Hypothalamus (tissue), 51 donors: ENCODE data around the gene PHGDH.
"Not testable (repeated sequence)": the region's sequence is repeated elsewhere in the genome, so short reads cannot be mapped to it uniquely, and the experiment has no call there.

Experiments used
- DNase-seq, 51 donors: peaks; one replicate each; lab custom pipeline; 2025; lab: John Stamatoyannopoulos, UW

PHGDH gene

DNA sequence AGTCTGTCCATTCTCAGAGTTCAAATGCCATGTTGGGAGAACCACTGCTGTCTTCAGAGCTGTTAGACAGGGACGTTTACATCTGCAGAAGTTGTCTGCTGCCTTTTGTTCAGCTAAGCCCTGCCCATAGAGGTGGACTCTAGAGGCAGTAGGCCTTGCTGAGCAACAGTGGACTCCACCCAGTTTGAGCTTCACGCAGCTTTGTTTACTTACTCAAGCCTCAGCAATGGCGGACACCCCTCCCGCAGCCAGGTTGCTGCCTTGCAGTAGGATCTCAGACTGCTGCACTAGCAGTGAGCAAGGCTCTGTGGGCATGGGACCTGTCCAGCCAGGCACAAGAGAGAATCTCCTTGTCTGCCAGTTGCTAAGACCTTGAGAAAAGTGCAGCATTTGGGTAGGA, 14.9 kb upstream of the PHGDH start:
- DNase-seq = not testable (repeated sequence)

DNA sequence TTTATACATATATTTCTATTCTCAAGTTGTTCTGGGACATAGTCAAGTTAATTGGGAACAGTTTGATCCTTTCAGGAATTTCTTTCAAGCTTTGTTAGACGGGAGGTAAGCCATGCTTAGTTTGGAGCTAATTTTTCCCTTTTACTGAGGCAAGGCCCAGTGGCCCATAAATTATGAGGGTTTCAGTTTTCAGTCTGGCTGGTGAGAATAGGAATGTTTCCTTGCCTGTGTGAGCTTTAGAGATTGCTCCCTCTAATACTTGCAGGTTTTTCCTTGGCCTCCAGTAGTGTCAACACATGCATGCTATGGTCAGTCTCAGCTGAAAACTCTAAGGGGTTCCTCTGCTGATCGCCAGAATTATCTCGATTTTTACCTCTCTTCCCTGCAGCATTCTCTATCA, 14.1 kb upstream of the PHGDH start:
- no peak for DNase-seq

DNA sequence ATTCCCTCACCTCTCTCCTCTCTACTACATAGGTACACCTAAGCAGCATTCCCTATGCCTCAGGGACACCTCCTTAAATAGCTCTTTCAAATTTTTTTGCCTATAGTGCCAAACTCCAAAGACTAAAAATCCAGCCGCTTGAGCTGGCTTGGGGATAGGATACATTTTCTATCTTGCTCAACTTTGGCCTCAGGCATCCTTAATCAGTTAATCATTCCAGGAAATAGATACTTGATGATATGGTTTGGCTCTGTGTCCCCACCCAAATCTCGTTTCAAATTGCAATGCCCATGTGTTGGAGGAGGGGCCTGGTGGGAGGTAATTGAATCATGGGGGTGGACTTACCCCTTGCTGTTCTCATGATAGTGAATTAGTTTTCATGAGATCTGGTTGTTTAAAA, 11.4 kb upstream of the PHGDH start:
- DNase-seq = no peak

DNA sequence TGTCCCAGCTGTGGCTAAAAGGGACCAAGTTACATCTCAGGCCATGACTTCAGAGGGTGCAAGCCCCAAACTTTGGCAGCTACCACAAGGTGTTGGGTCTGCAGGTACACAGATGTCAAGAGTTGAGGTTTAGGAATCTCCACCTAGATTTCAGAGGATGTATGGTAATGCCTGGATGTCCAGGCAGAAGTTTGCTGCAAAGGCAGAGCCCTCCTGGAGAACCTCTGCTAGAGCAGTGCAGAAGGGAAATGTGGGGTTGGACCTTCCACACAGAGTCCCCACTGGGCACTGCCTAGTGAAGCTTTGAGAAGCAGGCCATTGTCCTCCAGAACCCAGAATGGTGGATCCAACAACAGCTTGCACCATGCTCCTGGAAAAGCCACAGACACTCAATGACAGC, 10.1 kb upstream of the PHGDH start:
- no peak for DNase-seq

DNA sequence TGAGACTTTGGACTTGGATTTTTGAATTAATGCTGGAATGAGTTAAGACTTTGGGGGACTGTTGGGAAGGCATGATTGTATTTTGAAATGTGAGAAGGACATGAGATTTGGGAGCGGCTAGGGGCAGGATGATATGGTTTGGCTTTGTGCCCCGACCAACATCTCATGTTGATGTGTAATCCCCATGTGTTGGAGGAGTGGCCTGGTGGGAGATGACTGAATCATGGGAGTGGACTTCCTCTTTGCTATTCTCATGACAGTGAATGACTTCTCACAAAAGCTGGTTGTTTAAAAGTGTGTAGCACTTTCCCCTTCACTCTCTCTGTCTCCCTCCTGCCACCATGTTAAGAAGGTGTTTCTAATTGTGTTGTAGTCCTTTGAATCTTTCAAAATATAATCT, 9.3 kb upstream of the PHGDH start:
- no peak for DNase-seq

DNA sequence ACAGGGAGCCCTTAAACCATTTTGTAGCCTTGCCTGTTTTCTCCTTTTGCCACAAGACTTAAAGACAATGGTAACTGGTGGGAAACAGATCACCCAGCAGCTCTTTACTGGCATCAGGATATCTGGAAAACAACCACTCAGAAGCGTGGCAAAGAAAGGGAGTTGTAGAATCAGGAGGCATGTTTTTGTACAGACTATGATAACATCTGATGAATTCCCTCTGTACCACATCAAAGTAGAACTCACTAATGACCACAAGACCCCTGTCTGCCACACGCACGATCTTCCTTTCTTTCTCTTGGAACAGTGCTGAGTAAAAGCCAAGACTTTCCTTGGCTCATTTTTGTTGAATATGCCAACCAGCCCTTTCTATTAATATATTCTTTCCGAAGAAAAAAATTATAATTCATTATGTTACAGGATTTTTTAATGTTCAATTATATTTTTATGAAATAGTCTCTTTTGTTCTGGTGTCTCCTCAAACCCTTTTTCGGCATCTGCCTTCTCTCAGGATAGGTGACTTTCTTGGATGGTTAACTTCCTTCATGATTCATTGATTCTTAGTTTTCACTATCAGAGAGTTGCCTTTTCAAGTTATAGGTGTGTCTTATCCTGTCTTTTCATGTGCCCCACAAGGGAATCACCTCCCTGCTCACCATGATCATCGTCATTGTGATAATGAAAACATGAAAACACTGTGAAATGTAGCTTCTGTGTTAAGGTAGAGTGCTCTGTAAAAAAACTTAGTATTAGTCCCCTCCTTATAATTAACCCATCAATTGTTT, 7.9 kb upstream of the PHGDH start:
- no peak for DNase-seq

DNA sequence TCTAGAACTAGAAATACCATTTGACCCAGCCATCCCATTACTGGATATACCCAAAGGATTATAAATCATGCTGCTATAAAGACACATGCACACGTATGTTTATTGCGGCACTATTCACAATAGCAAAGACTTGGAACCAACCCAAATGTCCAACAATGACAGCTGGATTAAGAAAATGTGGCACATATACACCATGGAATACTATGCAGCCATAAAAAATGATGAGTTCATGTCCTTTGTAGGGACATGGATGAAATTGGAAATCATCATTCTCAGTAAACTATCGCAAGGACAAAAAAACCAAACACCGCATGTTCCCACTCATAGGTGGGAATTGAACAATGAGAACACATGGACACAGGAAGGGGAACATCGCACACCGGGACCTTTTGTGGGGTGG, 5.1 kb upstream of the PHGDH start:
- DNase-seq = not testable (repeated sequence)

DNA sequence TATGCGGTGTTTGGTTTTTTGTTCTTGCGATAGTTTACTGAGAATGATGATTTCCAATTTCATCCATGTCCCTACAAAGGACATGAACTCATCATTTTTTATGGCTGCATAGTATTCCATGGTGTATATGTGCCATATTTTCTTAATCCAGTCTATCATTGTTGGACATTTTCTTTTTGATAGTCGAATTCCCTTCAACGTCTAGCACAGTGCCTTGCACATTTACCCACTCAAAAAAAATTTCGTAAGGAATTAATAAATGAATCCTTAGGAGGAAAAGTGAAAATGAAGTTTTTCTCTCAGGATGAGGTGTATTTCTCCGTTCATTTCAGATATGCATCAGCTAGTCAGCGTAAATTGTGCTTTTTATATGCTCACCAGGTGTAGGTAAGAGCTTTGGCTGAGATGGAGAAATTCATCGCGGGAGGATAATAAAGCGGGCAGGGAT, 354 bp upstream of the PHGDH start:
- not testable (repeated sequence) for DNase-seq

DNA sequence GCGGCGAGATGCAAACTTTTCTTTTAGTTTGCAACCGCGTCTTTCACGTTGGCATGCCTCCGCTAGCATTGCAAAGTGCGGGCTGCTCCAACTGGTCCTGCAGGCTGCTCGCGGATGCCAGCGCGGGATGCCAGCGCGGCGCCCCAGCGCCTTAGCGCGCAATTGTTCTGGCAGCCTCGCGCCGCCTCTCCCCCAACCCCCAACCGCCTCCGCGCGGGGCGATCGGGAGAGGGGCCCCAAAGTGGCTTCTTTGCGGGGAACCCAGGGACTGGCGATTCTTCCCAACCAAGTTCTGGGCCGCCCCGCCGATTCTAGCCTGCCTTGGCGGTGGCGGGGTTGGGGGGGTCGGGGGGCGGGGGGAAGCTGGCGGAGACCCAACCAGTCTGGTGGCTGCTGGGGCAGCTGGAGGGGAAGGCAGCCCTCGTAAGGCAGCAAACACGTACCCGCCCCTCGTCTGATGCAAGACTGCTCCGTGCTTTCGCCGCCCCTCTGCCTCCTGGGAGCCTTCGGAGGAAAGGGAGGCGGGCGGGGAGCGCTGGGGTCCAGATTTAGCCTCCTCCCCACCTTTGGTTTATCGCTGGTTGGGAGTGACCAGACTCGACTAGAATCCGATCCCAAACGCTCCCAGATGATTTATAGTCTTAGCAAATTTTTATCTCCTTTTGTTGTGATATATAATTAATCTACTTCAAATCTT, 756 bp downstream of the PHGDH start:
- DNase-seq = peak in 42 of 51 donors; percentile 23 to 88 (median 68)

DNA sequence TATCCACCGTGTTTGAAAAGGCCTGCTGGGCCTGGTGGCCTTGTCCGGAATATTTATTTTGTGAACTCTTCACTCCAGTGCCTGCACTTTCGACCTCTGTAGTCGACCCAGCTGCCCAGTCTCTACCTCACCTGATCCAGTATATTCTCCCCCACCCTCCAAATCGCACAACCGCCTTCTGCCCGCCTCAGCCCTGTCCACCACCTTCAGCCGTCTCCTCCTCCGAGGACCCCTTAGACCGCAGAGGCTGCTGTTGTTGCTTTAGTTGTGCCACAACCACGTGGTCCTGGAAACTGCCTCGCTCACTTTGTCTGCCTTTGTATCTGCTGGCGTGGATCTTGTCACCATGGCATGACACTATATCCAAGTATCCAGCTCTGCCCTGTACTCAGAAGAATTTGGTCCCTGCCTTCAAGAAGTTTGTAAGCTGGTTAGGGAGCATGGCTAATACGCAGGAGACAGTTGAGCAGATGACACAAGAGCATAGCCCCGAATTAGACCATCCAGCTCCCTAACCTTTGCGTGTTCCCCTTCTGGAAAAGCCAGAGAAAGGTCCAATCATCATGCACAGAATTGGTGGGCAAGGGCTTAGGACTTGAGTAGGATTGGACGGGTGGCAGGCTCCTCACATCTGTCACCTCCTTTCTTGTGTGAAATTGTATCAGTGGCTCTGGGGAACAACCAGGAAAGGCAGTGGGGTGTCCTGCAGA, 1.5 kb downstream of the PHGDH start:
- DNase-seq = peak in 30 of 51 donors; percentile 7 to 81 (median 40)

DNA sequence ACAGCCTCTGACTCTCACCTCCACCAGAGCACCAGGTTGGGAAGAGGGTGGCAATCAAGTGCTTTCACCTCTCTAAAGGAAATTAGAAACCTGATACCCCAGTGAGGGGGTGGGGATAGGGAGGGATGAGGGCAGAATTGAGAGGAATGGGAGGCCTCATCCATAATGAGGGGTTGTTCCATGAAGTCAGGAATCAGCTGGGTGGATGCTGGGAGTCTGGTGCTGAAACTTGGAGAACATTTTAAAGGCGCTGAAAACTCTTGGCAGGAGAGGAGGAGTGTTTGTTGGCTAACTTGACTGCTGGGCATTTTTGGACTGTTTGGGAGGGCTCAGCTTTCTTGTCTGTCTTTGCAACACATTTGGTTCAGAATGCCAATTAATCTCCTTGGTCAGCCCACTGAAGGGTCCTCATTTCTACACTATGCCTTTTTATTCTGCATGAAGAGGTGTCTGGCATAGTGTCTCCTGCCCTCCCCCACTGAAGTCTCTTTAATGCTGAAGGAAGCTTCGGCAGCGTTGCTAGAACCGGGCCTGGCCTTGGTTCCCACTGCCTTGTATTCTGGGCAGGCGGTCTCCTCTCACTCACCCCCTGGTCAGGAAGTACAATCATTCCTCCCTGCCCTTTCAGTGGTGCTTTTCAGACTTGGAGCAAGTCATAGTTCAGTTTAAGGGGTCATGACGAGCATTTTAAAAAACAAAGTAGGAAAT, 2.2 kb downstream of the PHGDH start:
- peak in 29 of 51 donors; percentile 12 to 83 (median 49) for DNase-seq

DNA sequence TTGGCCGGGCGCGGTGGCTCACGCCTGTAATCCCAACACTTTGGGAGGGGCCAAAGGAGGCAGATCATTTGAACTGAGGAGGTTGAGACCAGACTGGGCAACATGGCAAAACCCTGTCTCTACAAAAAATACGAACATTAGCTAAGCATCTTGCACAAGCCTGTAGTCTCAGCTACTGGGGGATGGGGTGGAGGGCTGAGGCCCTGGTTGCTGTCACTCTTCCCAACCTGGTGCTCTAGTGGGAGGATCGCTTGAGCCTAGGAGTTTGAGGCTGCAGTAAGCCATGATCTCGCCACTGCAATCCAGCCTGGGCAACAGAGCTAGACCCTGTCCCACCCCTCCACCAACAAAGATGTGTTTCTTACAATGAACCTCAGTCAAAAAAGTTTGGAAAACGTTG, 2.8 kb downstream of the PHGDH start:
- DNase-seq = peak in 2 of 51 donors; percentile 10 to 11

DNA sequence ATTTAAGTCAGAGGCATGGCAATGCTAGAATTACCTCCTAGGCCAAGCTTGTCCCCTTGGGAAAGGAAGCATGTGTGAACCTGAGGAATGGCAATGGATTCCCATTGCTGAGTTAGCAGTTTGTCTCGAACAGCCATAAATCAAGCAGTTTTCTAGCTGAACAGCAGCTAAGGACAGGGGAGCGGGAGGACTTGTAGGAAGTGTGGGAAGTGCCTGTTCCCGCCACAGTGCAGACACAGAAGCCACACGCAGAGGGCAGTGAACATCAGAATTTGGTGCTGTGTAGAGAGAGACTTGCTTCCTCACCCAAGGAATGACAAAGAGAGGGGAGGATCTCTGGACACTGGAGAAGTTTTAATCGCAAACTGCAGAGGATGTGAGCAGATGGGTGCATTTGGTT, 3.8 kb downstream of the PHGDH start:
- peak in 16 of 51 donors; percentile 8 to 47 (median 24) for DNase-seq

DNA sequence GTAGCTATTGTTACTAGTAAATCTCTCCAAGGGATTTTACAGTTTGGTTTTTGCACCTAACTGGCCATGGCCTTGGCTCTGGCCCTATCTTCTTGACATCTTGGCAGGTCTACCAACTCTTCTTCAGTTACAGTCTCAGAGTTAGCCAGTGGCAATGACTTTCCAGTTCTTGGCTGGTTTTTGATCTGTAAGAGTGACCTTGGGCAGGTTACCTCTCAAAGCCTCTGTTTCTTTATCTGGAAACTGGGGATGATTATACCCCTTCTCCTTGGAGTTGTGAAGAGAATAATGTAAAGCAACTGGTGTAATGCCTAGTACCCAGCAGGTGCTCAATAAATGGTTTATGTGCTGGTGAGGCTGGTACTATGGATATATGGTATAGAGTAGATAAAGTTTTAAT, 6.7 kb downstream of the PHGDH start:
- no peak for DNase-seq

DNA sequence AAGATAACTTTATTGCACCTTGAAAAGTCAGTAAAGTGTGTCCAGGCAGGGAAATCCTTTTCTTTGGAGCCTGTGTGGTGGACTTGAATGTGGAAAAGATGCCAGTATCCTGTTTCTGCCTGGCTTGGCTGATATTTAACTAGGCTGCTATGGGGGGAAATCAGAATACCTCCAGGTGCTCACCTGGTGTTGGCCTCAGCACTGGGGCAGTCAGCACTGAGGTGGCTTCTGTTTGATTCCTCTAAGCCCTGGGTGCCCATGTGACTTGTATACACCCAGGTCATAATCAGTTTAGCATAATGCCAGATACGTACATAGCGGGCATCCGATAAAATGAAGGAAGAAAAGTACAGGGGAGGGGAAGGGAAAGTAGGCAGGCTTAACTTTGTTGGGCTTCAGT, 7.2 kb downstream of the PHGDH start:
- DNase-seq = no peak

DNA sequence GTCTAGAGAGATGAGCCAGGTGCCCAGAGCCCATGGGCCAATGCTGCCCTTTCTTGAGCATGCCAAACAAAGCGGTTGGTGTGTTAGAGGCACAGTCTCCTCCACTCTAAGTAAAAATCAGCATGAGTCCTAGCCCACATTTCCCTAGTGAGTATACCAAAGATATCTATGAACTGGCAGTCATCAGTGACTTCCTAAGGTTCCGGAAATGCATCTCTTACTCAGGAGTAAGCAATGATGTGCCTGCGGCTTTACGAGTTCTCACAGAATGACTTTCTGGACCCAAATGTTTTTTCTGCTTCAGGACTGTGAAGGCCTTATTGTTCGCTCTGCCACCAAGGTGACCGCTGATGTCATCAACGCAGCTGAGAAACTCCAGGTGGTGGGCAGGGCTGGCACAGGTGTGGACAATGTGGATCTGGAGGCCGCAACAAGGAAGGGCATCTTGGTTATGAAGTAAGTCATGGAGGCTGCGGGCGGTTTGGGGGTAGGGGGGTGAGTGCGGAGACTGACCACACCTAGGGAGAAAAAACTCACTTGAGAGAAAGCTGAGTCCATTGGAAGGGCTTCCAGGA, 9.2 kb downstream of the PHGDH start:
- no peak for DNase-seq

DNA sequence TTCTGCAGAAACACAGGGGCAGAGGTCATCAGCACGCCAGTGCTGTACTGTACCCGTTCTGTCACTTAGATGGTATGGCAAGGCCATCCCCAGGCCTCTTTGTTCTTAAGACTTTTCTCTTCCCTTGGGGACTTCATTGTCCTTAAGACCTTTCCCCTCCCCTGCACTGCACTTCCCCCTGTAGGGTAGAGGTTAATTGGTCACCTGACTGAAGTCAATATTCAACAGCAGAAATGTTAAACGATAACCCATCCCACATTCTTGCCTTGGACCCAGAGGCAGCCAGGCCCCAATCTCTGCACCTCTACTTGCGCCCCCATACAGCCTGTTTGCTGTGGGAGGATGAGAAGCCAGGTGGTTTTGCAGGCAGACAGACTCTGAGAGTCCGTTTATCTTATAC, 10.2 kb downstream of the PHGDH start:
- DNase-seq = no peak

DNA sequence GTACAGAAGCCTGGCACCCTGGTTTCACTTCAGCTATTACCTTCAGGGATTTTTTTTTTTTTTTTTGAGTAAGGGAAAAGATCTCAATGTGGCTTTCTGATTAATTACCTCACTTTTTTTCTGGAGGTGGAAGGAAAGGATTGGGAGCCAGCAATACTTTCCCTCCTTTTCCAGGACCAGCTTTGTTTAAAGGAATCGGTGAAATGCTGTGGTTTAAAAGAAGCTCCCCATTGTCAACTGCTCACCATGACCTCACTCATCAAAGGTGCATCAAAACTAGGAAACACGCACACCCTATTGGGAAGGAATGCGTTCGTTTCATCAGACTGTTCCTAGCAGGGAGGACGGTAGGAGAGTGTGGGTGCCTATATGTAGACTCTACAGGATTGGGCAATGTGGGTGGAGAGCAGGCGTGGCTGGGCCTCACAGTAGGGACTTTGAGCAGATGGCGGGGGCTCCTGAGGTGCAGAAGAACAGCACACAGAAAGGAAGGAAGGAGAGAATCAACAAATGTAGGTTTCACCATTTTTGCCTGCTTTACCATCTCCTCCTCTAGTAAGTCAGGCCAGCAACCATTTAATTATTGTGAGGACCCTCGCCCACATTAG, 13.0 kb downstream of the PHGDH start:
- no peak for DNase-seq

DNA sequence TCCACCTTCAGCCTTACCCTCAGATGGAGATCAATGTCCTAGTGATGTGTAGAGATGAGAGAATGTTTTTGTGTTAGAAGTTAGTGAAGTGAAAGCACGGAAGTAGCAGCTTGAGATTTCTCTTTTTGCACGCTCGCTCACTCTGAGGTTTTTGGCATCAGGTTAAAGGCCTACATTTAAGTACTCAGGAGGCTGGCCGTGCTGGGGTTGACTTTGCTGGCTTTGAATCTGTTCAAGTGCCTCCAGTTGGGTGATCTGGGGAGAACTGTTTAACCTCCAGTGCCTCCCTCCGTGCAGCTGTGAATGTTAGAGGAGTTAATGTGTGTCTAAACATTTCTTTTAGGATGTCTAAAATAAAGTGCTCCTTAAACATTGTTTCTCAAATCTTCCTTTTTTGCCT, 13.9 kb downstream of the PHGDH start:
- DNase-seq = no peak

DNA sequence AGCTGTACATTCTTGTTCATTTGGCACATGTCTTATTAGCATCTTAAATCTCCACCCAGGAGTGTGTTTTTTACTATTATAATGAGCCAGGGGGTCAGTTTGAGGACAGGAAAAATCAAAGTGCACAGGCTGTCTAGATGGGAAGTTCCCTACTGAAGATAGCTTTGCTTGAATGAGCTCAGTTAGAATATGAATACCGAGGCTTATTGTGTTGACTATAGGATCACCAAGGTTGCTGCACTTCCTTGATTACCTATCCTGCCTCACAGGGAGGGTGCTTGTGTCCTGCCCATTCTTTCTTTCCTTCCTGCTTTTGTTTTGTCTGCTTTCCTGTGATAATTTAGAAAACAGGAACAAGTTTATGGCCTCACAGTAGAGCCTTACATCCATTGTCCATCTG, 16.3 kb downstream of the PHGDH start:
- no peak for DNase-seq
